ENCODE measurements around the gene PTPN23.

DNA sequence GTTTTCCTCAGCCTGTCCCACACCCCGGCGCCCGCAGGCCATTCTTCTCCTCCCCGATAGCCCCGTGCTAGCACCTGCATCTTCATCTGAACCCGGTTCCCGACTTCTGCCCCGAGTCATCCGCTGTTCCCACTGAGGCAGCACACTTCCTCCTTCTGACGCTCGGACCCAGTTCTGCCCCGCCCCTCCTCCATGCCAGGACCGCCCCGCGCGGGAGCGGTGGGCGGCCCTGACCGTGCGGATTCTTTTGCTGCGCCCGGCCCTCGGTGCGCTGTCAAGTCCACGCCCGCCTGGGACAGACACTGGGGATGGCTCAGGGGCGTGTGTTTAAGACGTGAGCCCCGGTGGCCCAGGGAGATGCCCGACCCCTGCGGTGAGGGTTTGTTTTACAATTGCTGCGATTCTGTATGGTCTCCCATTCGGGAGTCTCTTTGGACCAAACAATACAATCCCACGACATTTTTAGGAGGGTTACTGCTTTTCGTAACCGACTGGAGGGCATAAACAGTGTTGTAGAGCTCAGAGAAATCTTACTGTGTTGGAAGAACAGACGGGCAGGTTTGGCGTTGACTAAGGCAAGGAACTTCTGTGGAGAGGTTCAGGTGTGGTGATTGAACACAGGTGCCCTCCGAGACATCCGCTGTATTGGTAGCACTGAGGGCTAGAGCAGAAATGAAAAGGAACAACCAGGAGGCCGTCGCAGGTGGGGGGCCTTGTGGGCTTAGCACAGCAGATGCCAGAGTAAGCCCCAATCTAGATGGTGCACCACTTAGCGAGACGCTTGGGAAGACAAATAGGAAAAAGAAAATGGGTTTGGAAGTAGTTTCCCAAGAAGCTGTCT lies 716 bp downstream of the PTPN23 start:
- TF ChIP-seq ZNF317 (CRISPR knock-in tag; IDR thresholded peaks at IDR 0.05; ENCODE audit: borderline replicate concordance, low read depth), result no peak
- TF ChIP-seq, protein P1, sequence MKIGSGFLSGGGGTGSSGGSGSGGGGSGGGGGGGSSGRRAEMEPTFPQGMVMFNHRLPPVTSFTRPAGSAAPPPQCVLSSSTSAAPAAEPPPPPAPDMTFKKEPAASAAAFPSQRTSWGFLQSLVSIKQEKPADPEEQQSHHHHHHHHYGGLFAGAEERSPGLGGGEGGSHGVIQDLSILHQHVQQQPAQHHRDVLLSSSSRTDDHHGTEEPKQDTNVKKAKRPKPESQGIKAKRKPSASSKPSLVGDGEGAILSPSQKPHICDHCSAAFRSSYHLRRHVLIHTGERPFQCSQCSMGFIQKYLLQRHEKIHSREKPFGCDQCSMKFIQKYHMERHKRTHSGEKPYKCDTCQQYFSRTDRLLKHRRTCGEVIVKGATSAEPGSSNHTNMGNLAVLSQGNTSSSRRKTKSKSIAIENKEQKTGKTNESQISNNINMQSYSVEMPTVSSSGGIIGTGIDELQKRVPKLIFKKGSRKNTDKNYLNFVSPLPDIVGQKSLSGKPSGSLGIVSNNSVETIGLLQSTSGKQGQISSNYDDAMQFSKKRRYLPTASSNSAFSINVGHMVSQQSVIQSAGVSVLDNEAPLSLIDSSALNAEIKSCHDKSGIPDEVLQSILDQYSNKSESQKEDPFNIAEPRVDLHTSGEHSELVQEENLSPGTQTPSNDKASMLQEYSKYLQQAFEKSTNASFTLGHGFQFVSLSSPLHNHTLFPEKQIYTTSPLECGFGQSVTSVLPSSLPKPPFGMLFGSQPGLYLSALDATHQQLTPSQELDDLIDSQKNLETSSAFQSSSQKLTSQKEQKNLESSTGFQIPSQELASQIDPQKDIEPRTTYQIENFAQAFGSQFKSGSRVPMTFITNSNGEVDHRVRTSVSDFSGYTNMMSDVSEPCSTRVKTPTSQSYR (CRISPR knock-in tag; IDR thresholded peaks at IDR 0.05), result no peak
- TF ChIP-seq, protein P2, sequence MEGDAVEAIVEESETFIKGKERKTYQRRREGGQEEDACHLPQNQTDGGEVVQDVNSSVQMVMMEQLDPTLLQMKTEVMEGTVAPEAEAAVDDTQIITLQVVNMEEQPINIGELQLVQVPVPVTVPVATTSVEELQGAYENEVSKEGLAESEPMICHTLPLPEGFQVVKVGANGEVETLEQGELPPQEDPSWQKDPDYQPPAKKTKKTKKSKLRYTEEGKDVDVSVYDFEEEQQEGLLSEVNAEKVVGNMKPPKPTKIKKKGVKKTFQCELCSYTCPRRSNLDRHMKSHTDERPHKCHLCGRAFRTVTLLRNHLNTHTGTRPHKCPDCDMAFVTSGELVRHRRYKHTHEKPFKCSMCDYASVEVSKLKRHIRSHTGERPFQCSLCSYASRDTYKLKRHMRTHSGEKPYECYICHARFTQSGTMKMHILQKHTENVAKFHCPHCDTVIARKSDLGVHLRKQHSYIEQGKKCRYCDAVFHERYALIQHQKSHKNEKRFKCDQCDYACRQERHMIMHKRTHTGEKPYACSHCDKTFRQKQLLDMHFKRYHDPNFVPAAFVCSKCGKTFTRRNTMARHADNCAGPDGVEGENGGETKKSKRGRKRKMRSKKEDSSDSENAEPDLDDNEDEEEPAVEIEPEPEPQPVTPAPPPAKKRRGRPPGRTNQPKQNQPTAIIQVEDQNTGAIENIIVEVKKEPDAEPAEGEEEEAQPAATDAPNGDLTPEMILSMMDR (IDR thresholded peaks at IDR 0.05), result no peak
- TF ChIP-seq ETV6 (CRISPR knock-in tag; IDR thresholded peaks at IDR 0.05), result no peak
- no peak for TF ChIP-seq NR1H2 (CRISPR knock-in tag; IDR thresholded peaks at IDR 0.05)

All from WTC11 (cell line).